GM12892 (cell line): Measurements from ENCODE around the gene ZAP70.

Experiments used
- DNase-seq: peaks from one replicate; pipeline ENCODE4 v3.0.0; 2011; ENCODE audit not compliant: insufficient read length
- FAIRE-seq: peaks from 2 replicates; lab custom pipeline; 2011; peaks lifted over from hg19 to GRCh38; lab: Jason Lieb, UNC
- POLR2A ChIP-seq: IDR thresholded peaks from 2 replicates; pipeline ENCODE4 v1.6.1; 2011; ENCODE audit warnings: low read depth, low read length, control low read depth
- POLR2AphosphoS5 ChIP-seq: IDR thresholded peaks from 2 replicates; pipeline ENCODE4 v1.6.1; 2011; ENCODE audit warnings: low read depth, low read length, control low read depth
- TAF1 ChIP-seq: IDR thresholded peaks from 2 replicates; pipeline ENCODE4 v1.6.1; 2011; ENCODE audit warnings: low read depth, mild to moderate bottlenecking, control low read depth, low read length, borderline replicate concordance

ZAP70 gene

DNA sequence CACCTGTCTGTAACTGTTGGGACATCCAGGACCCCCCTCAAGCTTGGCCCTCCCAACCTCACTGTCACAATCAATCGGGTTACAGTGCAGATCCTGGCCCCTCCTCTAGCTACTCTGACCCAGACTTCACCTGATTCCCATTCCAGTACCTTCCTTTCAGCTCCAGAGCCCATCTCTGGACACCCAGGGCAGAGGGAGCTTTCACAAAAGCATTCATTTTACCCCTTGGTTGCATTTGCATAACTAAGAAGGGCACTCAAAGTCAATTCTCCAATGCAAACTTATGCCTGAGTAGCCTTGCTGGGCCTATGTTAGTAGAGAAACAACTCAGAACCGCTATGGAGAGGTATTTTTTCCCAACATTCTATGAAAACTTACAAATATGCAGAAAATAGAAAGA lies 7.4 kb downstream of the ZAP70 start:
- TF ChIP-seq POLR2AphosphoS5 (no peak), POLR2A (no peak), TAF1 (no peak)
- DNase-seq (no peak), FAIRE-seq (no peak)

DNA sequence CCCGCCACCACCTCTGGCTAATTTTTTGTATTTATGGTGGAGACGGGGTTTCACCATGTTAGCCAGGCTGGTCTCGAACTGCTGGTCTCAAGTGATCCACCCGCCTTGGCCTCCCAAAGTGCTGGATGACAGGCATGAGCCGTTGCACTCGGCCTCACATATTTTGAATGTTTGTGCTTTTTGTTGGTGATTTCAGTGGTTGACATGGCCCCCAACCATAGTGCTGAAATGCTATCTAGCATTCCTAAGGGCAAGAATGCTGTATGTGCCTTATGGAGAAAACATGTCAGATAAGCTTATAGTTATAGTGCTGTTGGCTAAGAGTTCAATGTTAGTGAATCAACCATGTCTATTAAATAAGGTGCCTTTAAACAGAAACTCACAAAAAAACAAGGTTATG lies 8.9 kb downstream of the ZAP70 start:
- TF ChIP-seq POLR2A (no peak), TAF1 (no peak), POLR2AphosphoS5 (no peak)
- DNase-seq (no peak), FAIRE-seq (no peak)

DNA sequence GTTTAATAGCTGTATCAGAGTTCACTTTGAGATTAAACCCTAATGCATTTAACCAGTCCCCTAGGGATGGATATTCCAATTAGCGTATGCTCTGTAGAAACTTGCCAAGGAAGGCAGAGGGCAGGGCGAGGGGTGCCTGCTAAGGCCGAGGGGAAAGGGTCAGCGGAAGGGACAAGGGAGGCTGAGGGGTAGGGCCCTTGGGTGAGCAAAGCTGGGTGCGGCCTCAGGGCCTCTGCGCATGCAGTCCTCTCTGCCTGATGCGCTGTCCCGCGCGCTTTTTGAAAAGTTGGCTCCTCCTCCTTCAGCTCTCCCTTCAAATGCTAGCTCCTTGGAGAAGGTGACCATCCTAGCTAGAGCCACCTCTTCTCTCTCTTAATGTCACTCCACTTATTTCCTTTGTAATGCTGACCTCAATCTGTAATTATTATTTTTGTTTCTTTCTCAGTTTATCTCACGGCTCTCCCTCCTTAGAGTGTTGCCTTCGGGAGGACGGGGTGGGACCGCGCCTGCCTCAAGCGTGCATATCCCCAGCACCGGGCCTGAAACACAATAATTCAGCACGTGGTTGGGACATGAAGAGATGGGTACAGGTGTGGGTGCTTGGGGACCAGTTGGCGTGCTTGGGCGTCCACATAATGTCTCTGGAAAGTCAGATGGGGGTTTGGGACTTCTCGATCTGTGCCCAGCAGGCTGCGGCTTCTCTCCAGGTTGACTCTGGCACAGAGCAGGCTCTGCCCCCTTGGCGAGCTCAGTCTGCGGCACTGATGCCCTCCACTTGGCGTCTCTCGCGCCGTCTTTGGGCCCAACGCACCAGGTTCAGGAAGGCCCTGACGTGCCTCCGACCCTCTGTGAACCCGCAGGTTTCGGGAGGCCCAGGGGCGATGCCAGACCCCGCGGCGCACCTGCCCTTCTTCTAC lies 10.0 kb downstream of the ZAP70 start:
- FAIRE-seq: no peak
- TF ChIP-seq TAF1 (no peak), POLR2A (no peak), POLR2AphosphoS5 (no peak)
- DNase-seq: no peak

DNA sequence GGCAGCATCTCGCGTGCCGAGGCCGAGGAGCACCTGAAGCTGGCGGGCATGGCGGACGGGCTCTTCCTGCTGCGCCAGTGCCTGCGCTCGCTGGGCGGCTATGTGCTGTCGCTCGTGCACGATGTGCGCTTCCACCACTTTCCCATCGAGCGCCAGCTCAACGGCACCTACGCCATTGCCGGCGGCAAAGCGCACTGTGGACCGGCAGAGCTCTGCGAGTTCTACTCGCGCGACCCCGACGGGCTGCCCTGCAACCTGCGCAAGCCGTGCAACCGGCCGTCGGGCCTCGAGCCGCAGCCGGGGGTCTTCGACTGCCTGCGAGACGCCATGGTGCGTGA lies 10.7 kb downstream of the ZAP70 start:
- DNase-seq (no peak), FAIRE-seq (no peak)
- TF ChIP-seq POLR2A (no peak), POLR2AphosphoS5 (no peak), TAF1 (no peak)

DNA sequence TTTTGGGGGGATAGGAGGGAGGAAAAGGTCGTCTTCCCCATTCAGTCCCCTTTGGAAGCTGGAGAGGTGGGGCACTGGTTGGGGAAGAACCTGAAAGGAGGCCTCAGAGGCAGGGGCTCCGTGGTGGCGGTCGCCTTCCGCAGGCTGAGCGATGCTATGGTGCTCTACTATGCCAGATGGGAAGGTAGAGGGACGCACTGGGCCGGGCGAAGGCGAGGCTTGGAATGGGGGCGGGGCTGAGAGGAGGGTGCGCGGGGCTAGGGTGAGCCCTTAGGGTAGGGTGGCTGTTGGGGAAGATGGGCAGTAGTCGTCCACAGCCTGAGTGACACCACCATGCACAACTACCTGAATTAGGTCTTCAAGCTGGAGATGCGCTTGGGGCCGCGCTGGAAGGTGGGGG lies 11.1 kb downstream of the ZAP70 start:
- no peak for TF ChIP-seq TAF1
- no peak for TF ChIP-seq POLR2A
- TF ChIP-seq POLR2AphosphoS5: no peak
- FAIRE-seq (no peak), DNase-seq (no peak)

DNA sequence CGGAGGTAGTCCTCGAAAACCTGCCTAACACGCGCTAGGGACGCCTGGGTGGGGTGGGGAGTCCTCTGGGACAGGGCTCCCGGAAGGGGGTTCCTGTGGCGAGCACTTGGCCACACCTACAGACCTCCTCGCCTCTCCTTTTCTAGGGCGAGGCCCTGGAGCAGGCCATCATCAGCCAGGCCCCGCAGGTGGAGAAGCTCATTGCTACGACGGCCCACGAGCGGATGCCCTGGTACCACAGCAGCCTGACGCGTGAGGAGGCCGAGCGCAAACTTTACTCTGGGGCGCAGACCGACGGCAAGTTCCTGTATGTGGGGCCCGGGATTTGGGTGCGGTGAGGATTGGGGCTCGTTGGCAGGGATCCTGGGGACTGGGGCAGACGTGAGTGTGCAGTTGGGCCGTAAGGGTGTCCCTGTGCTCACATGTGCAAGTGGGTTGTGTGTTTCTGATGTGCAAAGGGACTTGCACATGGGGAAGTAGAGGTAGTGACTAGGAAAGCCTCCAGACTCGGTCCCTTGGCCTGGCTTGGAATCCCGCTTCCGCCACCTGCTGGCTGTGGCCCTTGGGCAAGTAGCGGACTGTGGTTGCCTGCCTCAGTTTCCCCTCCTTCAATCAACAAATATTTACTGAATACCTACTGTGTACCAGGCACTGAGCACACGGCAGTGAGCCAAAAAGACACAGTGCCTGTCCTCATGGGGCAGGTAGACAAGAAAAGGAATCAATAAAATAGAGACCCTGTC lies 11.7 kb downstream of the ZAP70 start:
- FAIRE-seq: no peak
- TF ChIP-seq POLR2AphosphoS5: no peak
- TF ChIP-seq POLR2A: no peak
- no peak for TF ChIP-seq TAF1
- no peak for DNase-seq

DNA sequence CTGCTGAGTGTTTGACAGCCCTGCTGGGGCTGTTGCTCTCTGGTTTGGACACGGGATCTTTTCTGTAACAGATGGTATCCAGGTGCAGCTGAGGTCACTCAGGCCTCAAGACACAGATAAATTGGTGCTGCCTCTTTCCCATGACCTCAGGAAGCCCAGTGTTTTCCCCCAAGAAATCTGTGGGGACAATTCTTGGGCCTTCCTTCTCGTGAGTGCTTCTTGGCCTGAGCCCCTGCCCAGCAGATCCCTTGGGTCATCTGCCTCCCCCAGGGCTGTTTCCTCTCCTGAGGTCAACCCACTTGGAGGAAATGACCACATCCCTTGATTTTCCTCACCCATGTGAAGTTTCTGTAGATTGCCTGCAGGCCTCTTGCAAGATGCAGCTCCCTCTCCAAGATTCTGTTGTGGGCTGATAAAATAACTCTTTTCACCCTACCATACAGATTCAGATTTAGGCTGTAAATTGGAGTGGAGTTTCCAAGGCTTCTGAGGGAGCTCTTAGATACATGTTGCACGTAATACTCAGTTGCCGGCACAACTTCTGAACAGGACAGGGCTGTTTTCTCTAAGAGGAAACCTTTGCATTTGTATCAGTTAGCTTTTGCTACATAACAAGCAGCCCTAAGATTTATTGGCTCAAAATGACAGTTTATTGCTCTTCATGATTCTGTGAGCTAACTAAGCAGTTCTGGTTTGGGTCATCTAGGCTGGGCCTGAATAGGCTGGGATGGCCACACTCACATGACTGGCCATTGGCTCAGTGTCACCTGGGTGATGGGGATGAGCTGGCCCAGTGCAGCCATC lies 13.1 kb downstream of the ZAP70 start:
- no peak for FAIRE-seq
- no peak for DNase-seq
- TF ChIP-seq POLR2A (no peak), POLR2AphosphoS5 (no peak), TAF1 (no peak)

DNA sequence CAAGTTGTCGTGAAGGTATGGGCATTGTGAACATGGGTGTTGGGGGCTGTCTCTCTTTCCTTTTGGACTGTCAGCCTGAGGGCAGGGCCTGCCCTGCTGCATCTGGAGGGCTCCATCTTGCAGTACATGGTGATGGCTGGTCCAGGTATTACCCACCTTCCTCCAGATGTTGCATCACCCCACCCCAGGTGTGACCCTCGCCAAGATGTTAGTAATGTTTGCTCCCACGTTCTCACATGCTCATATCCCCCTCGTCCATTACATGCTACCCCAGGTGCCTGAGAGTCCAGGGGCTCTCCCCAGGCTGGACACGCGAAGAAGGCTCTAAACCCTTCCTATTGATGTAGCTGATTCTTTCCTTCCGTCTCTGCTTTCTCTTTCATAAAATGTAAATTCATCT lies 13.9 kb downstream of the ZAP70 start:
- no peak for FAIRE-seq
- TF ChIP-seq TAF1 (no peak), POLR2AphosphoS5 (no peak), POLR2A (no peak)
- no peak for DNase-seq

DNA sequence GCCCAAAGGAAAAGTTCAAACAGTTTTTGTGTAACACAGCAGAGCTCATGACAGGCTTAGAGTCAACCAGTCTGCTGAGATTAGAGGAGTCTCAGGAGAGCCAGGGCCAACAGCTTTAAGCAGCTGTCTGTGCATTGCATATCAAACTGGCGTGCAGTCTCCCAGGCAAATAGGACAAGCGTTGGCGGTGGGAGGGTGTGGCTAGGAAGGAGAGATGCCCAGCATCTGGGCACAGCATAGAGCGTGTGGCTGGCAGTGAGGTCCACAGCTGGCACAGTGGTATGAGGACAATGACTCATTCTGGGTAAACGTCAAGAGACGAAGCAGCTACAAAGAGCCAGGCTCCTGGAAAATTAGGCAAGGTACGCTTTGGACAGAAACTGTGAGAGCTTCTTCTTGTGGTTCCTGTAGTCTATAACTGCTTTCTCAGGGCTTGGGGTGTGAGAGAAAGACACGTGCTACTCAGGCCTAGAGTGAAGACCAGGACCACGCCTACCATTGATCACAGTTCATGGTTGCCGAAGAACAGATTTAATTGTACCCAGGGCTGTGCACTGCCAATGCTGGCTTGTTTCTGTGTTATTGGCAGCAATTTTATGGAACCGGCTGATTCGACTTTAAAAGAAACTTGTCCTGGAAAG lies 14.8 kb downstream of the ZAP70 start:
- FAIRE-seq (no peak), DNase-seq (no peak)
- TF ChIP-seq POLR2A: no peak
- TF ChIP-seq TAF1: no peak
- no peak for TF ChIP-seq POLR2AphosphoS5

DNA sequence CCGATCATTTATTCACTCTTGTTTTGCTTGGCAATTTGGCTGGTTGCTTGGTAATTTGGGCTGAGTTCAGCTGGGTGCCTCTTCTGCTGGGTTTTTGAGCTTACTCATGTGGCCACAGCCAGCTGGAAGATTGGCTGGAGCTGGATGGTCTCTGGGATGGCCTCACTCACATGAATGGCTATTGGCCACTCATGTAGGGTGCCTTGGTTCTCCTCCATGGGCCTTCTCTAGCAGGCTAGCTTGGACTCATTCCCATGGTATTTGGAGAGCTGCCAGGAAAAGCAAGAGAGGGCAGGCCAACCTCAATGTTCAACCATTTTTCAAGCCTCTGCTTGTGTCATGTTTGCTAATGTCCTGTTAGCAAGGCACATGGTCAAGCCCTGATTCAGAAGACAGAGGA lies 16.9 kb downstream of the ZAP70 start:
- DNase-seq (no peak), FAIRE-seq (no peak)
- TF ChIP-seq TAF1 (no peak), POLR2AphosphoS5 (no peak), POLR2A (no peak)

DNA sequence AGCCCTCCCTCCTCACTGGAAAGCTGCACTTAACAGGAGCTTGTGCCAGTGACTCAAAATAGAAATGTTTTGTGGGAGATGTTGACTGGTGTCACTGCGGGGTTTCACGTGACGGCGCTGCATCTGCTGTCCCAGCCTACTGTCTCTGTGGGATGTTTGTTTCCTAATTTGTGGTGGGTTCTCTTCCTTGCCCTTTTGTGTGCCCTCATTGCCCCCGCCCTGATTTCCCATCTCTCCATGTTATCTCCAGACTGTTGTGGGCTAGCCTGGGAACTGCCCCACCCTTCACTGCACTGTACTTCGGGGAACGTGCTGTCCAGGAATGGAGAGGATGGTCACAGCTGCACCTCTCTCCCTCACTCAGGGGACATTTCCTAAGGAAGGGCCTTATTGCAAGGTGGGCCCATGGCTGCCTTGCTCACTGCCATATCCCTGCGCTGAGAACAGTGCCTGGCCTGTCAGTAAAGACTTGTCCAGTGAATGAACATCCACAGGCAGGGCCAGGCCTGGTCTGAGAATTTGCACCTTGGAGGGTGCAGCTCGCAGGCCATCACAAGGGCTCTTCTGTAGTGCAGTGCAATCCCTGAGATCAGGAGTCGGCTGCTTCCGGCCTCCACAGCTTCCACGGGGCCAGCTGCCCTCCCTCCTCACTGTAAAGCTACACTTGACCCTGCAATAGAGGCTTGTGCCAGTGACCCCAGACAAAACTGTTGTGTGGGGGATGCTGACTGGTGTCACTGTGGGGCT lies 18.1 kb downstream of the ZAP70 start:
- FAIRE-seq (no peak), DNase-seq (no peak)
- TF ChIP-seq POLR2AphosphoS5: no peak
- TF ChIP-seq TAF1: no peak
- TF ChIP-seq POLR2A: no peak
